NCI-H2196 treated with DMSO at 0.1 percent for 48 hours (cell line): ENCODE measurements around the gene SLC27A4.
A peak's percentile ranks its signal among the peaks of the same experiment; 100 is the strongest.

Source experiments
- DNase-seq: peaks from one replicate; lab custom pipeline; 2025; ENCODE audit not compliant: unreplicated experiment; lab: John Stamatoyannopoulos, UW

The SLC27A4 gene

GRCh38 chr9:128339761-128340690 lies at the start of gene SLC27A4:
Gene SLC27A4 (plus strand): TSS chr9:128340527. CDS start chr9:128343133, 2,606 bp downstream.
- DNase-seq, result peak; percentile 66

DNA sequence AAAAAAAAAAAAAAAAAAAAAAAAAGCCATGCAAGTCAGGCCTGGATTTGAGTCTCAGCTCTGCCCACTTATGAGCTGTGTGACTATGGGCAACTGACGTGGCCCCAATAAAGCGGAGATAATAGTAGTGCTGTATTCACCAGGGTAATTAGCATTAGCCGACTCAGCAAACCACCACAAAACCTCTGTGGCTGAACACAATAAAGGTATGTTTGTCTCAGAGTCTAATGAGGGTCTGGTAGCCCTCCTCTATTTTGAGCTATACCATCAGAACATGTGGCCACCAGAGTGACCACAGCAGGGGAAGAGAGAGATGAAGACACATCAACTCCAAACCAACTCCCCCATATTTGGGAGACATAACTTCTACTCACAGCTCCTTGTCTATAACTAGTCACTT lies 48.3 kb upstream of the SLC27A4 start:
- DNase-seq, result no peak

- no peak for DNase-seq
Observed at GRCh38 chr9:128293091-128293490, 47.2 kb upstream of the SLC27A4 start.

DNA sequence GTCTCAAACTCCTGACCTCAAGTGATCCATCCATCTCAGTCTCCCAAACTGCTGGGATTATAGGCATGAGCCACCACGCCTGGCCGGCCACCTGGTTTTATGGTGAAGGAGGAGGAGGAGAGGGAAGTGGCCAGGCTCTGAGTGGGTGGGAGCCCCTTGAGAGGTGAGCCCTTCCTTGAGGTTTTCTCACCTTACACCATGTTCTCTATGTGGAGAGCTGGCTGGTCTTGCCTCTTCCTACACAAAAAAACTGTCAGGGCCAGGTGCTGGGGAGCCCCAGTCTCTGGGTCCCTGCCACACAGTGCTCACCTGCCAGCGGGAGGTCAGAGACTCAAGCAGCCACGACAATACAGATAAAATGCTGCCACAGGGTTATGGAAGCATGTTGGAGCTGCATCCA lies 46.2 kb upstream of the SLC27A4 start:
- no peak for DNase-seq

- no peak for DNase-seq
Observed at GRCh38 chr9:128296340-128297220, 43.7 kb upstream of the SLC27A4 start.

- DNase-seq, result no peak
Observed at GRCh38 chr9:128297221-128297773, 43.0 kb upstream of the SLC27A4 start.

DNA sequence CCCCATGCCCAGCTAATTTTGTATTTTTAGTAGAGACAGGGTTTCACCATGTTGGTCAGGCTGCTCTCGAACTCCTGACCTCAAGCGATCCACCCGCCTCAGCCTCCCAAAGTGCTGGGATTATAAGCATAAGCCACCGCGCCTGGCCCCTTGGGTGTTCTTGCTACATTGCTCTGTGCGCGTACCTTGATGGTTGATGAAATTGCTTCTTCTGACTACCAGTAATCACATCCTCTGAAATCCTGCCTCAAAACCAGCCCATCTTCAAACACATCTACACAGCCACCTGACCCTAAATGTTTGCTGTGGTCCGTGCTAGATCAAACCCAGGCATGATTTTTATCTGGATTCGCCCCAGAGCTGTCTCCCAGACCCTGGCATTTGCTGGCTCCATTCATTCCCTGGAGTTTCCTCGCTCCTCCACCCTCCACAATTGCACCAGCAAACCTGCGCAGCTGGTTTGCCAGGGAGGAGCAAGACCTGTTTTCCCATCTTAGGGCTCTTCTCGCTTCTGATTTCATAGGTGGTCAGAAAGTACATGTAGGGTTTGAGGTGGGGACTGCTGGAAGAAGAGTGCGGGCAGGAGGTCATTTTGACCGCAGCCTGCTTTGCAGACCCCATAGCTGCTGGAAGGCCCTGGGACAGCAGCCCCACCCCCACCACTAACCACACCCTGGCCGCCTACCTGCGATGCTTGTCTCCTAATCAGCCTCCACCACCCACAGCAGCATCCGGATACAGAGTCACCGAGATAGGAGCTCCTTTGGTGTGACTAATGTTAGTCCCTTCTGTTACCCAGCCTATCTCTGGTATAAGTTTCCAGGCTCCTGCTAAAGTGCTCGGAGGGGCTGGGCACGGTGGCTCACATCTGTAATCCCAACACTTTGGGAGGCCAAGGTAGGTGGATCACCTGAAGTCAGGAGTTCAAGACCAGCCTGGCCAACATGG lies 41.5 kb upstream of the SLC27A4 start:
- DNase-seq, result no peak

GRCh38 chr9:128304136-128304970 lies 36.0 kb upstream of the SLC27A4 start:
- no peak for DNase-seq

DNA sequence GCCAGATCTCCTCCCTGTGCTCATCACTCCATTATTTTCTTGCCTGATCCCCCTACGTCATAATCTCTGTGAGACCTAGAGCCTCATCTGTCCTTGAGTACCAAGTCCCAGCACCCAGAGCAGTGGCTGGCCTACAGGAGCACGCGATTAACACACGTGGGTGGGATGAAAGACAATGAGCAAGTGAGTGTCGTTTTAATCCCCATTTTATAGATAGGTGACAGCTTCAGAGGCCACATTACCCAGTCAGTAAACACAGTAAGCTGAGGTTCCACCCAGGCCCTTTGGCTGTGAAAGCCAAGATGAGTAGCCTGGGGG lies 35.4 kb upstream of the SLC27A4 start:
- DNase-seq, result no peak

GRCh38 chr9:128309551-128309950 lies 30.8 kb upstream of the SLC27A4 start:
- DNase-seq, result no peak

DNA sequence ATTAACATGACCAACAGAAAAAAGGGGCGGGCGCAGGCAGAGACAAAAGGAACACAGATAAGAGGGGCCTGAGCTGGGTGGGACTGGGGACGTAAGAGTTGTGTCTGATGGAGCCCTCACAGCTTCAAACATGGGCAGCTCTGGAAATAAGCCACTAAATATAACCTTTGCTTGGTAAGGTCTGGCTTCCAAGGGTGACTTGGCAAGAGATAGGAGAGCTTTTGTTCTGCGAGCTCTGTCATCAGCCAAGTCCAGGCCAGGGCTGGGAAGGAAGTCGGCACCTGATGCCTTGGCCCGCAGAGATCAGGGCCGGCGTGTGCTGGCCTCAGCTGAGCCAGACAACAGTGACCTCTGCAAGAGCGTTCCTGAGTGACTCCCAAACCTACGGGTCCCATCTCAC lies 29.9 kb upstream of the SLC27A4 start:
- no peak for DNase-seq

- no peak for DNase-seq
Observed at GRCh38 chr9:128314697-128315096, 25.6 kb upstream of the SLC27A4 start.

- no peak for DNase-seq
Observed at GRCh38 chr9:128316421-128316820, 23.9 kb upstream of the SLC27A4 start.

DNA sequence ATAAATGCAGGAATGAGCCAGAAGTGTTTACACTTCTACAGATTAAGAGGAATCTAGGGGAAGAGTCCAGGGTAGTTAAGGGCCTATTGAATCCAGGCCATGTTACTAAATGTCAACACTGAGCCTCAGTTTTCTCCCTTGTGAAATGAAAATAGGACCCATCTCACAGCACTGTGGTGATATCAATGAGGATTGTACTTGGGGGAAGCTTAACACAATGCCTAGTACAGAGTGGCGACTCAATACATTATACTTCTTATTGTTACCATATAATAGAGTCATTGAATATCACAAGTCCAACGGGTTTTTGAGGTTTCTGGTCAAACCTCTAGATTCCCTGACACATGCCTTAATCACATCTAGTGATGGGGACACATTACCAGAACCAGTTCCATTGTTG lies 22.7 kb upstream of the SLC27A4 start:
- DNase-seq, result no peak

DNA sequence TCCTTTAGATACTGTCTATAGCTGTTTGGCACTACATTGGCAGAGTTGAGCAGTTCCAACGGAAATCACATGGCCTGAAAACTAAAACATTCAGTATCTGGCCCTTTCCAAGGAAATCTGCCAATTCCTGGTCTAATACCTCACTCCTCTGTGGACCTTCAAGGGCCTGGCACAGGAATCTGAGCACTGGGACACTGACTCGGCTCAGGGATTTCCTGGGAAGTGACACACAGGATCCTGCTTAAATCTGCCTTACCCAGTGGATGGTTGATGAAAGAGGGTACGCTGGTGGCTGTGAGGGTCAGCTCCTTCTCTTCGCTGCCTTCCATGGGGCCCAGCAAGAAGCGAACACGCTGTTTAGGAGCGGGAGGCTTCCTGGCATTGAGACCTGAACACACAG lies 19.0 kb upstream of the SLC27A4 start:
- DNase-seq, result no peak

DNA sequence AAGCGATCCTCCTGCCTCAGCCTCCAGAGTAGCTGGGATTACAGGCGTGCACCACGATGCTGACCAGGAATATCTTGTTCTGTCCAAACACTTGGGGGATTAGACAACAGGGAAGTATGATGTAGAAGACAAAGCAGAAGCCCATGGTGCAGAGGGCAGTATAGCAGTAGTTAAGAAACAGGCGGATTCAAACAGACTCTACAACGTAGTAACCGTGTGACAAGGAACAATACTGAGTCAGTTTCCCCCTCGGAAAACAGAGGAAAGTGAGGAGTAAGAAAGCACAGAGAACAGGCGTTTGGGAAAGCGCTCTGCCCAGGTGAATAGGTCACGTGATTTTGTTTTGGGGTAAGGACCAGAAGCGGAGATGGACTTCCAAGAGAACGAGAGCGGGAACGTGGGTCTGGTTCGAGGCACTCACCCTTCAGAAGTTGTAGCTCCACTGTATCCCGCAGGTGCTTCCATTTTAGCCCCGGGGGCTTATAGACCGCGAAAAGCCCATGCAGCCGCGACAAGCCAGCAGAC lies 18.4 kb upstream of the SLC27A4 start:
- peak; percentile 80 for DNase-seq

GRCh38 chr9:128322404-128323211 lies 17.7 kb upstream of the SLC27A4 start, which contains the start of the genes COQ4 and TRUB2:
Gene COQ4 (plus strand): TSS chr9:128322839. CDS start chr9:128322859, 20 bp downstream.
Gene TRUB2 (minus strand): TSS chr9:128322447. CDS start chr9:128322408, 39 bp downstream.
- DNase-seq, result peak; percentile 91

DNA sequence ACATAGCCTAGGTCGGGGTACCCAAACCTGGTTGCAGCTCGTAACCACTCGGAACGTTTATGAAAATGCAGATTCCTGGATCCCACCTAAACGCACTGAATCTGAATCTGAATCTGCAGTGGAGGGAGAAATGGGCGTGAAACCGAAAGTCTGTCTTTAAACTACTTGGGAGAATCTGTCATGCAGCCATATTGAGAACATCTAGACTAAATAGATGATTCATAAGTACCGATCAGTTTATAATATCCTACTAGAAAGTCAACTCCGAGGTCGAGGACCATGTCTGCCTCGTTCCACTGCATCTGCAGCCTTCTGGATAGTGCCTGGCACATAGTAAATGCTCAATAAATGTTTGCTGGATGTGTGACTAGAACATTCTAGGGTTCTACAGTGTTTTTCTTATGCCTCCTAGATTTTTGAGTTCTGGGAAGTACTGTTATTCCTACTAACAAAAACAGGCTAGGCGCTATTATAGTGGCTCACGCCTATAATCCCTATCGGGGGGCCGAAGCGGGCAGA lies 17.1 kb upstream of the SLC27A4 start:
- DNase-seq, result no peak
